Measurements from ENCODE around the gene USH2A. TPM values are rescaled to one million over a fixed set of nuclear protein-coding genes. Genes with fewer than 3 reads are reported as not detected.

USH2A gene
- total RNA-seq, 1 donor from 2014 or later: 2.2 TPM

DNA sequence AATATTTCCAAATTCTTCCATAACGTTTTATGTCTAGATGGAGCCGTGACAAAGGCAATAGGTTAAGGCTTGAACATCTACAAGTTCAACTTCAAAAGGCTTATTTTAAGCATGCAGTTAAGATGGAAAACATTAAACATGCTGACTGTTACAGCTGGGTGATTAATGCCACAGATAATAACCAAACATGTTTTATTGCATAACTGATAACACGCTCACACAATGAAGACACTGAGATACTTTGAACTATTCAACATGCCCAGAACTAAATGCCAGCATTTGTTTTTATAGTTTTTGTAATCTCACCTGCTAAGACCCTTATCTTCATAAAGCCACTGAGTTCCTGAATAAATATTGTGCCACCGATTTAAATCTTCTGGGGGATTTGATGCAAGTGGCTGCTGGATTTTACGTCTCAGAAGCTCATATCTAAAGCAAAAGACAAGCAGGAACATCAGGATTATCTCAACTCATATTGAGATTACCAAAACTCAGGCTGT, 545.7 kb downstream of the USH2A start:
- peak; percentile 76 for DNase-seq (ENCODE audit: low spot score)

DNA sequence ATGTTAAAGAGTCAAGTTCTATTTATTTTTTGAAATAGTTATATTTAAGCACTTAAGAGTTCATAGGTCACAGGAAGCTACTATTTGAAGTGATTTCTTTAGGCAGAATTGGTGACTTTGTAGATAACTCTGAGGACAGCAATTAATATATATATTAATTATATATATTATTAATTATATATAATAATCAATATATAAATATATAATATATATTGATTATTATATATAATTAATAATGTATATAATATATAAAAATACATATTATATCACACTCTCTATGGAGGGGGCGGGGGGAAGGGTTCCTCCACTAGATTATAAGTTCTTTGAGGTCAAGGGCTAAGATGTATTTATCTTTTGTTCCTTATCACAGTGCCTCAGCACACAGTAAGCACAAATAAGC, 547.5 kb downstream of the USH2A start:
- DNase-seq (ENCODE audit: low spot score): no peak

DNA sequence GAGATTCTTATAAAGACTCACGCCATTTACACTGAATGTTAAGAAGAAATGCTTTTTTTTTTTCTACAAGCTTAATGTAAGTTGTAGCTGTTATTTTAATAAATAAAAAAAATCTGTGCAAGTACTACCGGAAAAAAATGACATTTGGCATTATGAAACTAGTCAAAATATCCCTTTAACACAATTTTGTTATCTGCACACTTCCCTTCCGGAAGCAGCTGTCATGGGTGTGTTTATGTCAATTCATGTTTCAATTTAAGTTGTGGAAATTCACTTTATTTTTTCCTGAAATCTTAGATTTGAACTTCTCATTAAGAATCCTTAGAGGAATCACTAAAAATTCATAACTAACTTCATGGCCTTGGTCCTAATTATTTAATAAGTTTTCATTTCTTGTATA, 548.0 kb downstream of the USH2A start:
- no peak for DNase-seq (ENCODE audit: low spot score)

DNA sequence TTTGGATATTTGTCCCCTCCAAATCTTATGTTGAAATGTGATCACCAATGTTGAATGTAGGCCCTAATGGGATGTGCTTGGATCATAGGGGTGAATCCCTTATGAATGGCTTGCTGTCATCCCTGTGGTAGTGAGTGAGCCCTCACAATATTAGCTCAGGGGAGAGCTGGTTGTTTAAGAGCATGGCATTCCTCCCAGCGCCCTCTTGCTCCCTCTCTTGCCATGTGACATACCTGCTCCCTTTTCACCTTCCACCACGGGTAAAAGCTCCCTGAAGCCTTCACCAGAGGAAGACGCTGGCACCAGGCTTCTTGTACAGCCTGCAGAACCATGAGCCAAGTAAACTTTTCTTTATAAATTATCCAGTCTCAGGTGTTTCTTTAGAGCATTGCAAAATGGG, 550.6 kb downstream of the USH2A start:
- DNase-seq (ENCODE audit: low spot score): no peak

DNA sequence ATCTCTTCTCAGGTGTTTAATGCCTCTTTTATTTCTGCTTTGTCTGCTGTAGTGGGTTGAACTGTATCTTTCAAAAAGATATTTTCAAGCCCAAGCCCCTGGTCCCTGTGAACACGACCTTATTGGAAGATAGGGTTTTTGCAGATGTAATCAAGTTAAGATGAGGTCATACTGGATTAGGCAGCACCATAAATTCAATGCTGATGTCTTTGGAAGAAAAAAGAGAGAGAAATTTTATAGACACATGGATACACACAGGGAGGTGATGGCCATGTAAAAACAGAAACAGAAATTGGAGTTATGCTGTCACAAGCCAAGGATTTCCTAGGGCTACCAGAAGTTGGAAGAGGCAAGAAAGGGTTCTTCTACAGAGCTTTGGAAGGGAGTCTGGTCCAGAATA, 554.7 kb downstream of the USH2A start:
- no peak for DNase-seq (ENCODE audit: low spot score)

DNA sequence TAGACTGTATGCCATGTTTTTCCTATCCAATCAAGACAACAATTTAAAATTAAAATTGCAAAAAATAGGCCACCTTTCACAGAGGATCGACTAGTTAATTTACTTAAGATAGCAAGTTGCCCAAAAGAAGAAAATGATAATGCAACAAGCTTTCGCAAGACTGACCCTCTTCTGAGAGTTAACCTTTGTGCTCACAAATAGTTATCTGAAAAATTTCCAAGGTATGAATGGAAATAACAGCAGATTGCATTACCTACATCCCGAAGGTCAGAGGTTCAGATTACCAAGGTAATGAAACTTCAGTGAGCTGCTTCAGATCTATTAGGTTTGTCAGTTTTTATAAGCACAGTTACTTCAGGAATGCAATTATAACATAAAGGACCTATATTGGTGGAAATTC, 558.2 kb downstream of the USH2A start:
- DNase-seq (ENCODE audit: low spot score): no peak

DNA sequence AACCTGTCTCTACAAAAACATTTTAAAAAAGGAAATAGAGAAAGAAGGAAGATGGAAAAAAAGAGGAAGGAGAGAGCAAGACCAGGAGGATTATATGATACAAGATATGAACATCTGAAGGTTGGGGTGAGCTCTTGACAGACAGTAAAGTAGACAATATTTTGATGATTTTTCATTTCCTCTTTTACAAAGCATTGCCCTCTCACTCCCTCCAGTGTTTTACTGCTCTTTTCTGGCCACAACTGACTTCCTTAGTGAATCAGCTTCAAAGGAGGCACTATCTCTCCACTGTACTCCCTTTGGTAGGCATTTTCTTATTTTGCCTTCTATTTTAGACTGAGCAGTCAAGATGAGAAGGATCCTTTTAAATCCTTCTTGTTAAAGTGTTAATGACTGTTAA, 559.5 kb downstream of the USH2A start:
- DNase-seq (ENCODE audit: low spot score): no peak

DNA sequence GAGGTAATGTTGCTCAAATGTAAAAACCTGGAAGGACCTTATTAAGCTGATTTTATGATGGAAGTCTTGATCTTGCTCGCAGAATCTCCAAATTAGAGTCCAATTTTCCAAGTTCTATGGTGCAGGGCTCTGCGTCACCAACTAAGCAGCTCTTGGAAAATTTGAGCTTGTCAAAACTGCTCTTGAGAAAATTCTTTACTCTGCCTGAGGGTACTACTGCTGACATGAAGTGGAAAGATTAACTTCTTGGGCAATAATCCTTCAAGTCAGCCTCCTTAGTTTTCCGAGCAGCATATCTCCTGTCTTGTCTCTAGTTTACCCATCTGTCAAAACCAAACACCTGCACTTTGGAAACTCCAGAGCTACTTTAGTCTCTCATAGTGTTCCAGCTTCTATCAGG, 562.4 kb downstream of the USH2A start:
- peak; percentile 30 for DNase-seq (ENCODE audit: low spot score)

DNA sequence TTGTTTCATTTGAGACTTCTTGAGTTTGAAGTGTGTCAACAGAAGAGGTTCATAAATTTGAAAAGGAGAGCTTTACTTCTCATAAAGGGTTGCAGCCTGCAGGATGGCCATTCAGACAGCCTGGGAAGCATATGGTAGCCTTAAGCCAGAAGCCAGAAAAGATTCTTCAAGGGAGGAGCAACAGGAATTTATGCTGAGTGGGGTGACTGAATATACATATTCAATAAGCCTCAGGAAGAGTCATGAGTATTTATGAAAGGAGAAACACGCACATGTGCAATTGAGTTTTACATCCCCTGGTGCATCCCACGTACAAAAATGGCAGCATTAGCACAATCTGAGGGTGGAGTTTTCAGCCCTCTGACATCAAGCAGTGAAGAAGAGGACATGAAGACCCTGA, 565.9 kb downstream of the USH2A start:
- DNase-seq (ENCODE audit: low spot score): no peak

DNA sequence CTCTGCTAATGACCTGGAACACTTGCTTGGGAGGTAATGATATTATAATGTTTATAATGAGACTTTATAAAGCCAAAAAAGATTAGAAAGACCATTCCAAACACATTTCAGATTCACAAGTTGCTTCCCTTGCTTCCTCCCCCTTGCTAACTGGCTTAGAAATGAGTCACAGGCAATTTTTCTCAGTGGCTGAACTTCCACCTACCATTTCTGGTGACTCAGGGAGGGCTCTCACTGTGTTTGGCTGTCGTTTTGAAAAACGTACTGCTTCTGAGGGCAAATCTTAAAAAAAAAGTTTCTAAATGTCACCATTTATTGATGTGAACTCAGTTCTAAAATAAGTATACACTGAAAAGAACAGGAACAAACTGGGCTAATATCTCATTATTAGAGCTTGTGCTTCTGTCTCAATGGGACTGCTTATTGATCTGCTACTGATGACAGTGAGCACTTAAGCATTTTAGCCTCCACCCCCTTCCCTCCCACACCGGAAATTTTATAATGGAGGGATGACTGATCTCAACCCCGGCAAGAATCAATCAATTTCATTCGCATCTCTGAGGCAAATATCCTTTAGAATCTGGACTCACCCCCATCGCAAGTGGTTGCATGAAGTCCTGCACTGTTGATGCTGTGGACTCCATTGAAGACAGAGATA, 577.9 kb downstream of the USH2A start:
- no peak for DNase-seq (ENCODE audit: low spot score)

DNA sequence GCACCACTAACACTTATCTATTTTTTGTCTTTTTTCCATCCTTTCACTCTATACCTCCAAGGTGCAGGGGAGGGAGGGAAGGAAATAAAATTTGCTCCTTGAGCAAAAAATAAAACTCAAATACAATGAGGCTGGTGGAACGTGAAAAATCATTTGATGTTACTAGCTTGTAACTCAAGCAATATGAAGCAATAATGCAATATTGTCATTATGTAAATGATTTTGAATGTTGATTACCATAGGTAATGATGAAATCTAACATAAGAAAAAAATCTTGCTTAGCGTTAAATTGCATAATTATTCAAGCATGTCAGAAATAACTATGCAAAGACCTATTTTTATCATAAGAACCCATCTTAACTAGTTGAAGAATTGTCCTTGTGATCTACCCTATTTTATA, 578.5 kb downstream of the USH2A start:
- DNase-seq (ENCODE audit: low spot score): no peak

DNA sequence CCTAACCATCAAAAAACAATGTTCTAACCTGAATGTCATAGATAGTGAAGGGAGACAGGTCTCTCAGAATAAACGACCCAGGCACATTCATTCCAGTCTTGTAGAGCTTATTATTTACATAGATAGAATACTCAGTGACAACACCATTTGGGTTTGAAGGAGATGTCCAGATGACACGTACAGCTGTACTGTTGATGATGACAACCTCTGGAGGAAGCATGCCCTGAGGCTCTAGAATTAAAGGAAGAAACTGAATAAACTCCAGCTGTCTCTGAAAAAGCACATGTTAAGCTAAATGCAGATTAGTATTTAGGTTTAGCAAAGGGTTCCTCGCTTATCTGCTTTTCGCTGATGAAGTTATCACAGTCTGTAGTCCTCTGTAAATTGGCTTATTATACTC, 579.0 kb downstream of the USH2A start:
- DNase-seq (ENCODE audit: low spot score): no peak

DNA sequence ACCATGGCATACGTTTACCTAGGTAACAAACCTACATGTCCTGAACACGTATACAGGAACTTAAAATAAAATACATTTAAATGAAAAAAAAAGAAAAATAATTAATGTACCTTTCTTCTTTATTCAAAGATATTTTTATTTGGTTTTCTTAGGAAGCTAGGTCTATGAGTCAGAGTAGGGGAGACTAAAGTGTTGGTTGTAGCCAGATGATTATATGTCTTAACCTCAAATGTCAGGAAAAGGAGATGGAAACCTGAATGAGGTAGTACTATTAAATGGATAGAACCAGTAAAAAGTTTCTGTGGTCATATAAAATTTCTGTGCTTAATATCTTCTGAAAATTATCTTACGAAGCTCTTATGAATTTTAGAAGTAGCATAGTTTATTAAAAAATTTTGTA, 580.3 kb downstream of the USH2A start:
- no peak for DNase-seq (ENCODE audit: low spot score)

DNA sequence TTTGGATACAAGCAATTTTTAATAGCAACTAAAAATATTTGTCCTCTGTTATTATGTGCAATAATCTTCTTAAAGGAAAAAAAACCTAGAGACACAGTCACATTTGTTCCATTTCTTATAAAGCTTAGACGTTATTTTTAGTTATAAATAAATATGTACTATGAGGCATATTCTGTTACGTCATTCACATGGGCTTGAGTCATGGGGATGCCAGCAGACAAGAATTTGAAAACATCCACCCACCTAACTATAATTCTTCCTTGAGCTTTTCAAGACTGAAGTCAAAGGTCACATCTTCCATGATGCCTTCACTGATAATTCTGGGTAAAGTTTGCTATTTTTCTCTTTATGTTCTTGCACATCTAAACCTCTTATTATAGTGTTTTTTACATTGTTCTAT, 587.3 kb downstream of the USH2A start:
- DNase-seq (ENCODE audit: low spot score): no peak

DNA sequence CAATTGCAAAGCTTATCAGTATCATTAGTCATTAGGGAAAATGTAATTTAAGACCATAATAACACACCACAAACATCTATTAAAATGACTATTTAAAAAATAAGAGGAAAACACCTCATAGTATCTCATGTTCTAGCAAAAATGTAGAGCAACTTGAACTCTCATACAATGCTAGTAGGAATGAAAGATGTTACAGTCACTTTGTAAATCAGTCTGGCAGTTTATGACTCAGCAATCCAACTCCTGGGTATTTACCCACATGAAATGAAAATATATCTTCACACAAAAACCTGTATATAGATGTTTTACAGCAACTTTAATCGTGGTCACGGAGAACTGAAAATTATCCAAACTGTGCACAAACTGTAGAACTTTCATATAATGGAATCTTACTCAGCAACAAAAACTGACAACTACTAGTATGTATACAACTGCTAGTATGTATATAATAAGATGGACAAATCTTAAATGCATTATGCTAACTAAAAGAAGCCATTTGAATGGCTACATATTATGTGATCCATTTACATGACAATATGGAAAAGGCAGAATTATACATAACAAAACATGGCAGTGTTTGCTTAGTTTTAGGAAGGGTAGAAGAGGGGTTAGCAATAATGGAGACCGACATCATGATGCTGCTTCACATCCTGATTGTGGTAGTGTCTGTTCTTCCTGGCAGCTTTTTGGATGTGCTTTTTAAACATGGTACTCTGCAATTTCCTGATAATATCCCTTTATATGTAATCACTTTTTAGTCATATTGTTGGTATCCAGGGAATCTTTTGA, 589.1 kb downstream of the USH2A start:
- no peak for DNase-seq (ENCODE audit: low spot score)

DNA sequence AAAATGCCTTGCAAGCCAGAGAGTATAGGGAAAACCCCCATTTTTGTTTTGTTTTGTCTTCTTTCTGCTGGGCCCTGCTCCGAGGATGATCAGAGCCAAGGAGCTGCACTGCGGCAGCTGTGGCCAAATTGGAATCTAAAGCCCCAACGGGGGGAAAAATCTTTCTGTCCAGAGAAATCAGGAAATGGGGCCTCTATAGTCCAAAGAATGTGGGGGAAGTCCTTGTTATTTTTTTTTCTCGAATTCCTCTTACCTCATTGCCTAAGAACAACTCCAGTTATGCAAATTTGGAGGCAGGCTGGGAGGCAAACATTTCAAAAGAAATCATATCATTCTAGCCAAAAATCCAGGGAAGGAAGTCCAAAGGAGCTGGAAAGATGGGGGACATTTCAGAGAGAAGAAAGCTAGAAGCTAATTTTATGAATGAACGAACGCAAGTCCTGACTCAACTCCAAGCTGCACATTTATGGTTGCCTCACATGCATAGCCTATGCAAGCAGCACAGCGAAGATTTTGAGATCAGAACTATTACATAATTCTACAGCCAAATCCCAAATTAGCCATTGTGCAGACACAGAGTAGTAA, 592.9 kb downstream of the USH2A start:
- DNase-seq (ENCODE audit: low spot score): no peak

DNA sequence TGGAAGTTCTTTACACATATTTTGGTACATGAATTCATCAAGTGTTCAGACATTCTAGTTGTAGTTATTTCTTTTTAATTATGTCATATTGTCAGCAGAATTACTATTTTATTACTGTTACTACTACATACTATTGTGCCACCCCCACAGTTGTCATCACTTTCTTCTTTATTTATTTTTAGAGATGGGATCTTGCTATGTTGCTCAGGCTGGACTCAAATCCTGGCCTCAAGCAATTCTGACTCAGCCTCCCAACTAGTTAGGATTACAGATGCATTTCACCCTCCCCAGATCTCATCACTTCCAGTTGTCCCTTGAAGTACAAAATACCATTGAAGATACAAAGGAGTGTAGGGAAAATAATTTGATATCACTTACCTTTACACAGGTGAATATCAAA, 598.2 kb downstream of the USH2A start:
- no peak for DNase-seq (ENCODE audit: low spot score)

DNA sequence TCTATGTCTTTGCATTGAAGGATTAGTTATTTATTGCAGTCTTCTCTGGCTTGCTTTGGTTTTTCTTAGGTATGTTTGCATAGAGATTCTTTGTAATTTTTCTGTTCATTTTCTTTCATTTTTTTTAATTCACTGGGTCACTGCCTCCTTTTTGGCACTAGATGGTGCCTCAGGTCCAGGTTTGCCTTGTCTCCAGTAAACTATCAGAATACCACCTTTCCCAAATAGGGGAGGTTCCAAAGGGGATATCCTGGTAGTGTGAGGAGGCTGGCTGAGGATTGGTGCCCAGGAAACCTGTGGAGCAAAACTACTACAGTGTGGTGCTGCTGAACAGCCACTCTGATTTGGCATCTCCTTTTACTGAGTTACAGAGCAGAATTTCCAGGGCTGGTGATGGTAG, 599.0 kb downstream of the USH2A start:
- DNase-seq (ENCODE audit: low spot score): no peak

DNA sequence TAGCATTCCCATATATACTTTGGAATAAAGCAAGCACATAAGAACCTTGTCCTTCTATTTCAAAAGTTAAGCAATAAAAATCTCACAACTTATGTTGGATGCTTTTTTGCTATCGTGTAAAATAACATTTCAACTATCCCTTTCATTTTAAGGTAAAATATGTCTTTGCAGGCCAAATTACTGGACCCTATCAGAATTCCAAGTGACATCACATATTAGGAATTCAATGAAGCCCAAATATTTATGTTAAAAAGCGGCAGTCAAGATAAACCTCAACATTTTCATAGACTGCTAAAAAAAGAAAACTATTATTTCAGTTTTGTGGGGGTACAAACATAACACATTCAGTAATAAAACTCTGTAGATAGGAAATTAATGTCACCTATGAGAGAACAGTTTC, 604.1 kb downstream of the USH2A start:
- DNase-seq (ENCODE audit: low spot score): no peak

DNA sequence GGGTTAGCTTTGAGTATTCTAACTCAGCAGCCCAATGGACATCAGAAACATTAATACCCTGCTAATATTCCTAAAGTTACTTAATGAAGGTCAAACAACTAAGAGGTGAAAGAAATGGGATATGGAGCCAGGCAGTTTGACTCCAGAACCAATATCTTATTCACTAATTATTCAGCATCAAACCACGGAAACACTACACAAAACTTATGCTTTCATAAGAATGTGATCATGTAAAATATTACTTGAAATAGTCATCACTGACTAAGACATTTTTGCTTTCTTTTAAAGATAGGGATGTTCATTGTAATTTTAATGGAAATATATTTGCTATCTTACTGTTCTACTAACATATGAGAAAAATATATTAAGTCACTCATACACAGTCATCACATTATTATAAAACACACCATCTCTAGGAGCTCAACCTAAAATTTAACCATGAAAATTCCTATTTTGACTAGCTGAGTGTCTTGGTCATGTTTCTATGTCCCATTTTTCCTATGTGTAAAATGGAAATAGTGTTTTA, 615.3 kb downstream of the USH2A start:
- no peak for DNase-seq (ENCODE audit: low spot score)

DNA sequence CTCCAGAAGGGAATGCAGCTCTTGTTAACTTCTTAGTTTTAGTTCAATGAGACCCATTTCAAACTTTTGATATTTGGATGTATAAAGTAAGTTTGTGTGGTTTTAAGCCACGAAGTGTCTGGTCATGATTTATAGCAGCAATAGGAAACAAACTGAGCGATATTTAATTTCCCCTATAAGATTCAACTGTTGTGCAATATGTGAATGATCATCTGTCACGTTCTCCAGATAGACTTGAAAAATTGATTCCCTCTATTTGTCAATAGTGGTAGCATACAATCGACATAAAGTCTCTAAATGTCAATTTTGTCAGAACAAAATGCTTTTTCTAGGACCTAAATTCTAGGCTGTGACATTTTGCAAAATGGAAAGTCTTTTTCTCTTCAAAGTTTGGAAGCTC, 616.0 kb downstream of the USH2A start:
- no peak for DNase-seq (ENCODE audit: low spot score)

DNA sequence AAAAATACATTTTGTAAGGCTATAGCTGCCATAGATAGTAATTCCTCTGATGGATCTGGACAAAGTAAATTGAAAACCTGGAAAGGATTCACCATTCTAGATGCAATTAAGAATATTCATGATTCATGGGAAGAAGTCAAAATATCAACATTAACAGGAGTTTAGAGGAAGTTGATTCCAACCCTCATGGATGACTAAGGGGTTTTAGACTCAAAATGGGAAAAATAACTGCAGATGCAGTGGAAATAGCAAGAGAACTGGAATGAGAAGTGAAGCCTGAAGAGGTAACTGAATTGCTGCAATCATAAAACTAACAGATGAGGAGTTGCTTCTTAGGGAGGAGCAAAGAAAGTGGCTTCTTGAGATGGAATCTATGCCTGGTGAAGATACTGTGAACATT, 625.4 kb downstream of the USH2A start:
- DNase-seq (ENCODE audit: low spot score): no peak

DNA sequence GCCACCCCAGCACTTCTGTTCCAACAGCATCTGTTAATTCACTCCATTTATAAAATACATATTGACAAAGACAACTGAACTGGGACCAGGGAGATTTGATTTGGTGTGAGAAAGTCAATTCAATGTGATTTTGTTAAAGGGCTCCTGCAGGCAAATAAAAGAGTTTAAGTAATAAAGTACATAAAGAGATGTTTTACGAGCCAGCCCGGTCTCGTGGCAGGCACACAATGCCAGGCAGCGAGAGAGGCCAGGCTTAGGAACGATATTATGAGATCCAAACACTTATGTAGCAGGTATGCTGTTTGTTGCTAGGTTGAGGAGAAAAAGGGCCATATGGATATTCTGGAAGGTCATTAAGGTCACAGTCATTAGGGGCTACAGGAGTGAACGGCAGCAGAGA, 629.1 kb downstream of the USH2A start:
- no peak for DNase-seq (ENCODE audit: low spot score)

Measured in umbilical cord (tissue), 2 donors.